HepG2 (cell line): ENCODE measurements around the gene CGREF1. TPM values are rescaled to one million over a fixed set of nuclear protein-coding genes. Genes with fewer than 3 reads are reported as not detected.
A peak's percentile ranks its signal among the peaks of the same experiment; 100 is the strongest.

Experiments used
- BCLAF1 ChIP-seq: fragments of 450-650 bp; IDR thresholded peaks from 2 replicates; pipeline ENCODE4 v1.6.1; 2017; ENCODE audit warnings: mild to moderate bottlenecking
- ELF3 ChIP-seq: IDR thresholded peaks from 2 replicates; pipeline ENCODE4 v1.6.1; 2016; ENCODE audit warnings: missing genetic modification reagents, missing compliant biosample characterization
- FOXA1 ChIP-seq, 2 experiments: fragments of 450-650 bp in 1 of 2; sonication (generic) in 1 of 2; formaldehyde crosslinking in 1 of 2; IDR thresholded peaks; 2 replicates each; pipeline versions ENCODE4 v1.4.0 to v1.6.1; 2016 to 2020; ENCODE audit warnings: missing genetic modification reagents in 1 of 2
- FOXJ3 ChIP-seq: sonication (generic); formaldehyde crosslinking; IDR thresholded peaks from 2 replicates; pipeline ENCODE4 v1.4.0; 2020; ENCODE audit warnings: missing genetic modification reagents, mild to moderate bottlenecking, borderline replicate concordance
- HNRNPL ChIP-seq: fragments of 200-400 bp; formaldehyde crosslinking; IDR thresholded peaks from 2 replicates; pipeline ENCODE4 v1.6.1; 2017; ENCODE audit warnings: mild to moderate bottlenecking, low read depth, low read length
- IRX3 ChIP-seq: sonication (generic); formaldehyde crosslinking; IDR thresholded peaks from 2 replicates; pipeline ENCODE4 v1.8.1; 2023; ENCODE audit warnings: mild to moderate bottlenecking, low read depth, missing genetic modification reagents, borderline replicate concordance
- MXD4 ChIP-seq: IDR thresholded peaks from 2 replicates; pipeline ENCODE4 v1.6.1; 2016; ENCODE audit warnings: mild to moderate bottlenecking, missing biosample characterization, missing genetic modification reagents
- NKX3-1 ChIP-seq: sonication (generic); formaldehyde crosslinking; IDR thresholded peaks from 2 replicates; pipeline ENCODE4 v1.5.0; 2020; ENCODE audit warnings: missing genetic modification reagents
- NR0B2 ChIP-seq: sonication (generic); formaldehyde crosslinking; IDR thresholded peaks from 2 replicates; pipeline ENCODE4 v1.4.0; 2020; ENCODE audit warnings: mild to moderate bottlenecking, missing genetic modification reagents
- PITX1 ChIP-seq: sonication (generic); formaldehyde crosslinking; IDR thresholded peaks from 2 replicates; pipeline ENCODE4 v1.5.1; 2020; ENCODE audit warnings: mild to moderate bottlenecking, missing genetic modification reagents
- PPARG ChIP-seq: conservative IDR thresholded peaks from 2 replicates; pipeline ENCODE4 v1.6.1; 2016; ENCODE audit warnings: missing biosample characterization, missing genetic modification reagents
- RFX3 ChIP-seq: IDR thresholded peaks from 2 replicates; pipeline ENCODE4 v1.6.1; 2016; ENCODE audit warnings: missing biosample characterization, missing genetic modification reagents
- SALL2 ChIP-seq: sonication (generic); formaldehyde crosslinking; IDR thresholded peaks from 2 replicates; pipeline ENCODE4 v1.8.1; 2023; ENCODE audit warnings: mild to moderate bottlenecking, missing genetic modification reagents, inconsistent platforms
- SSRP1 ChIP-seq: IDR thresholded peaks from 2 replicates; pipeline ENCODE4 v1.6.1; 2016; ENCODE audit warnings: control low read depth
- TEAD3 ChIP-seq: optimal IDR thresholded peaks from 2 replicates; pipeline ENCODE3; 2016; ENCODE audit warnings: borderline replicate concordance
- TIGD3 ChIP-seq: sonication (generic); formaldehyde crosslinking; IDR thresholded peaks from 2 replicates; pipeline ENCODE4 v1.5.1; 2020; ENCODE audit warnings: mild to moderate bottlenecking, missing genetic modification reagents, borderline replicate concordance
- ZBTB25 ChIP-seq: IDR thresholded peaks from 2 replicates; pipeline ENCODE4 v1.6.1; 2018; ENCODE audit warnings: missing genetic modification reagents
- ZBTB34 ChIP-seq: sonication (generic); formaldehyde crosslinking; IDR thresholded peaks from 2 replicates; pipeline ENCODE4 v1.8.0; 2022; ENCODE audit warnings: mild to moderate bottlenecking, missing genetic modification reagents
- ZNF264 ChIP-seq: sonication (generic); formaldehyde crosslinking; IDR thresholded peaks from 2 replicates; pipeline ENCODE4 v1.4.0; 2020; ENCODE audit warnings: missing genetic modification reagents
- ZNF430 ChIP-seq: sonication (generic); formaldehyde crosslinking; IDR thresholded peaks from 2 replicates; pipeline ENCODE4 v1.9.0; 2021; ENCODE audit warnings: mild to moderate bottlenecking, missing genetic modification reagents
- ZNF558 ChIP-seq: sonication (generic); formaldehyde crosslinking; IDR thresholded peaks from 2 replicates; pipeline ENCODE4 v1.9.0; 2022; ENCODE audit warnings: mild to moderate bottlenecking, missing genetic modification reagents, borderline replicate concordance
- ZNF652 ChIP-seq: IDR thresholded peaks from 2 replicates; pipeline ENCODE4 v1.6.1; 2016; ENCODE audit warnings: low read depth, borderline replicate concordance
- ZNF7 ChIP-seq: IDR thresholded peaks from 2 replicates; pipeline ENCODE4 v1.6.1; 2016; ENCODE audit warnings: missing biosample characterization, missing genetic modification reagents
- ZNF746 ChIP-seq: sonication (generic); formaldehyde crosslinking; IDR thresholded peaks from 2 replicates; pipeline ENCODE4 v1.8.0; 2022; ENCODE audit warnings: mild to moderate bottlenecking, missing genetic modification reagents
- polyA plus RNA-seq, 8 experiments: library from polyadenylated mRNA; depleted of rRNA in 3 of 8; stranded (reverse) in 7 of 8; unstranded in 1 of 8; fragments of >200 nt; fragmentation: Illumina TruSeq in 4 of 8; extraction: Trizol in 4 of 8; gene quantifications; 2 replicates each; pipeline versions ENCODE4 v1.2.1 to v1.2.3, GENCODE V29; 2011 to 2016; ENCODE audit warnings: low read depth in 4 of 8, missing spikeins in 1 of 8, mixed read lengths in 1 of 8; ENCODE audit not compliant: insufficient read depth in 1 of 8
- total RNA-seq, 5 experiments: library from RNA; depleted of rRNA; stranded (reverse); fragments of >200 nt; fragmentation: Illumina TruSeq; extraction: Trizol; gene quantifications; 2 replicates each; pipeline ENCODE4 v1.2.3, GENCODE V29; 2016; ENCODE audit warnings: low read depth in 1 of 5

Gene CGREF1
- total and polyA plus RNA-seq, 2 of the 13 experiments (the other 11 are each of a cell fraction or from before 2014, with no cell fraction given) = 13.9 to 23.4 TPM

- TF ChIP-seq ZNF652 (CRISPR knock-in tag) = no peak
- TF ChIP-seq PITX1 (CRISPR knock-in tag) = no peak
- TF ChIP-seq ZNF558 (CRISPR knock-in tag) = peak; percentile 46; the same call in 1 of the 2 replicates
- peak; percentile 75 for TF ChIP-seq PPARG
- TF ChIP-seq FOXA1 (IDR thresholded peaks at IDR 0.05) = no peak
- TF ChIP-seq FOXA1 (CRISPR knock-in tag; IDR thresholded peaks at IDR 0.05) = peak; percentile 61; the same call in 1 of the 2 replicates
- TF ChIP-seq BCLAF1 = no peak
- 0 out of 2 replicates have a peak, but pooled peaks have one; percentile 28 for TF ChIP-seq TIGD3 (CRISPR knock-in tag)
- peak; percentile 33 for TF ChIP-seq ZNF430 (CRISPR knock-in tag)
- no peak for TF ChIP-seq RFX3
- TF ChIP-seq ZBTB34 (CRISPR knock-in tag) = 0 out of 2 replicates have a peak, but pooled peaks have one; percentile 70
- no peak for TF ChIP-seq ZNF7 (CRISPR knock-in tag)
- TF ChIP-seq ZNF746 = peak; percentile 62; the same call in 1 of the 2 replicates
- TF ChIP-seq NR0B2 (CRISPR knock-in tag) = peak; percentile 53; the same call in 1 of the 2 replicates
- peak; percentile 85; the same call in 1 of the 2 replicates for TF ChIP-seq ZBTB25
- no peak for TF ChIP-seq ZNF264 (CRISPR knock-in tag)
- 0 out of 2 replicates have a peak, but pooled peaks have one; percentile 10 for TF ChIP-seq IRX3 (CRISPR knock-in tag)
- no peak for TF ChIP-seq HNRNPL
- TF ChIP-seq NKX3-1 = peak; percentile 84; the same call in 1 of the 2 replicates
- TF ChIP-seq TEAD3 = peak; percentile 66
- TF ChIP-seq MXD4 (CRISPR knock-in tag) = peak; percentile 94
- no peak for TF ChIP-seq FOXJ3 (CRISPR knock-in tag)
- TF ChIP-seq ELF3 (CRISPR knock-in tag) = peak; percentile 69; the same call in 1 of the 2 replicates
- peak; percentile 73; the same call in 1 of the 2 replicates for TF ChIP-seq SALL2 (CRISPR knock-in tag)
- peak; percentile 64; the same call in 1 of the 2 replicates for TF ChIP-seq SSRP1 (CRISPR knock-in tag)
Observed at GRCh38 chr2:27086090-27086723, 32.7 kb downstream of the CGREF1 start (continued).
